Effector memory CD4-positive, alpha-beta T cell (primary cell): ENCODE results near the gene GJD3.

Experiments
- DNase-seq, 3 donors: peaks; one replicate each; pipeline ENCODE4 v3.0.0-alpha.2; 2020
- H3K27ac ChIP-seq: 2 replicates; pipeline ENCODE4 v1.7.0; 2013; ENCODE audit warnings: mild to moderate bottlenecking, low read length, moderate library complexity; ENCODE audit not compliant: insufficient read depth, poor library complexity, severe bottlenecking
- H3K27me3 ChIP-seq: replicated peaks from 2 replicates; pipeline ENCODE4 v1.7.0; 2013; ENCODE audit warnings: mild to moderate bottlenecking, low read length; ENCODE audit not compliant: insufficient read depth, control insufficient read depth, poor library complexity, severe bottlenecking
- H3K36me3 ChIP-seq: 2 replicates; pipeline ENCODE4 v1.7.0; 2013; ENCODE audit warnings: mild to moderate bottlenecking, low read length, moderate library complexity; ENCODE audit not compliant: control insufficient read depth, insufficient read depth
- H3K4me1 ChIP-seq: 2 replicates; pipeline ENCODE4 v1.7.0; 2013; ENCODE audit warnings: low read length, mild to moderate bottlenecking; ENCODE audit not compliant: control insufficient read depth, insufficient read depth, poor library complexity, severe bottlenecking
- H3K4me3 ChIP-seq: 2 replicates; pipeline ENCODE4 v1.7.0; 2013; ENCODE audit warnings: low read length, low read depth, mild to moderate bottlenecking; ENCODE audit not compliant: insufficient read depth, poor library complexity, severe bottlenecking
- H3K9me3 ChIP-seq: 2 replicates; pipeline ENCODE4 v1.7.0; 2013; ENCODE audit warnings: mild to moderate bottlenecking, low read length, moderate library complexity; ENCODE audit not compliant: control insufficient read depth

GJD3 gene

DNA sequence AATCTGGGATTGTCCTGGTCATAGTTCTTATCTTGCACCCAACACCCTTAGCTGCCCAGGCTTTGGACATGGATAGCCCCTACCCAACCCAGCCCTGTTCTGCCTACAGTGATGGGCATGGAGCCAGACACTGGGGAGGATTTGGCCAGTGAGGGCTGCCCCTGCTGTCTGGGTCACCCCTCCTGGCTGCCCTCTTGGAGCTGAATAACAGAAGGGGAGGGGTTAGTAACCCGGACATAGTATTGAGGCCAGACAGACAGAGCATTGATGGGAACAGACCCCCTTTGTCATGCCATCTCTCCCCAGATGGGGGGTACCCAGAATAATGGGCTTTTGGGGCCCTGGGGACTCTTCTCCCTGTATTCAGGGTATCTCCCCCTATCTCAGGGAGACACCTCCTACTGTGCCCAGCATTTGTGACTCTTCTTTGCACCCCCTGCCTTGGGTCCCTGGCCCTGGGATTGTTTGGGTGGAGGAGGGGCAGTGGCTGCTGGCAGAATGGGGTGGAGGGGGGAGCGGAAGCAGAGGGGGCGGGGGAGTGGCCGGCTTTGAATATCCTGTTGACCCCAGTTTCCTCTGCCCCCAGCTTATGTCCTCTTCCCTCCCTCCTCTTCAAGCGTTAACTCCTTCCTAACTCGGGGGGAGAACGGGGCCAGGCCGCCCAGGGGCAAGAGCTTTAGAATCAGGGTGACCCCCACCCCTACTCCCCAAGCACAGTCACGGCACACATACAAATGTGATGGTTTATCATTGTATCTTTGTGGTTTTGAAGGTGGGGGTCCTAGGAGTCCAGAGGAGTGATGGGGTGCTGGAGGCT lies 17.0 kb downstream of the GJD3 start:
- H3K4me3 ChIP-seq = no peak overlapping the region
- no peak for DNase-seq
- H3K27ac ChIP-seq = peak overlapping the region; percentile 71

GRCh38 chr17:40346765-40347158 lies 17.8 kb downstream of the GJD3 start:
- H3K4me3 ChIP-seq = no peak overlapping the region

More for the DNA sequence above, 17.0 kb downstream of the GJD3 start:
- Histone ChIP-seq H3K9me3 (no peaks in the 10 kb centered on the region), H3K36me3 (peaks cover 44% of the 10 kb centered on the region), H3K27me3 (no peaks in the 10 kb centered on the region), H3K4me1 (peaks cover 58% of the 10 kb centered on the region)

DNA sequence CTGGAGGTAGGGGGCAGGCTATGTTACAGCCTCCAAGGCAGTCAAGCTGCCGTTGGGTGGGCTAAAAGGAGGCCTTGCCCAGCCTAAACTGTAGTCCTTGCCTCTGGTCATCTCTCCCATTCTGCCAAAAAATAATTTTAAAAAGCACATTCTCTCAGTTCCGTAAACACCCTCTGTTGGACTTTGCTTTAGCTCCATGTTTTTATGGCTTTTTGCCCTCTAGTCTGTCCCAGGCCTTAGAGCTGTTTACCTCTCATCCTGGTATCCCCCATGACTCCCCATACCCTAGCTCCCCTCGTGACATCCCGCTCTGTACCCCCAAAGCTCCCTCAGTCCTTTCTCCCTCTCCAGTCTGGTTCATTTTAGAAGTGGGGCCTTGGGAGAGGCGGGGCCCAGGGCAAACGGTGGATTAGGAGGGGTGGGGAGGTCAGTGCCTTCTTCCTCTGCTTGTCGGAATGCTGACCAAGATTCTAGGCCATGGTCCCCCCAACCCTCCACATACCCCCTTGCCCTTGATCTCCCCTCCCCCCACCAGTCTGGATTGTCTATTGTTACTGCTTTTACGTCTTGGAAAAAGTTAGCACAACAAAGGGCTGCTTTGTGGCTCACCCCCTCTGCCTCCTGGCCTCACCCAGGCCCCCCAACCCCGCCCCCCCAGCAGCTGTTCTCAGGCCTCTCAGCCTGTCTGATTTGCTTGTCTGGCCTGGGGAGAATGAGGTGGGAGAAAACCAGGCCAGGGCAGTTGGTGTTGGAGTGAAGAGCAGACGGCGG lies 18.4 kb downstream of the GJD3 start:
- no peaks in the 10 kb centered on the region for H3K9me3 ChIP-seq
- H3K4me1 ChIP-seq = peaks cover 71% of the 10 kb centered on the region
- peak overlapping the region; percentile 47 for H3K4me3 ChIP-seq
- H3K27me3 ChIP-seq = no peaks in the 10 kb centered on the region
- DNase-seq = no peak
- peak overlapping the region; percentile 71 for H3K27ac ChIP-seq
- peaks cover 30% of the 10 kb centered on the region for H3K36me3 ChIP-seq

More at GRCh38 chr17:40346765-40347158, 17.8 kb downstream of the GJD3 start:
- DNase-seq = peak in 2 of 3 donors; percentile 49 to 59
- Histone ChIP-seq H3K4me1 (peaks cover 65% of the 10 kb centered on the region), H3K9me3 (no peaks in the 10 kb centered on the region), H3K36me3 (peaks cover 36% of the 10 kb centered on the region), H3K27ac (peak overlapping the region; percentile 71), H3K27me3 (no peaks in the 10 kb centered on the region)

GRCh38 chr17:40345161-40345993 lies 19.2 kb downstream of the GJD3 start:
- peaks cover 28% of the 10 kb centered on the region for H3K36me3 ChIP-seq
- H3K4me3 ChIP-seq = peak overlapping the region; percentile 47
- no peaks in the 10 kb centered on the region for H3K9me3 ChIP-seq
- DNase-seq = peak in 1 of 3 donors; percentile 22
- peak overlapping the region; percentile 71 for H3K27ac ChIP-seq
- no peaks in the 10 kb centered on the region for H3K27me3 ChIP-seq
- H3K4me1 ChIP-seq = peaks cover 79% of the 10 kb centered on the region

- H3K36me3 ChIP-seq = peaks cover 24% of the 10 kb centered on the region
- H3K4me1 ChIP-seq = peaks cover 79% of the 10 kb centered on the region
- H3K27me3 ChIP-seq = no peaks in the 10 kb centered on the region
- no peaks in the 10 kb centered on the region for H3K9me3 ChIP-seq
- H3K4me3 ChIP-seq = peak overlapping the region; percentile 47
- H3K27ac ChIP-seq = peak overlapping the region; percentile 71
- DNase-seq = no peak
Measured at GRCh38 chr17:40344421-40345160, 19.9 kb downstream of the GJD3 start.

- Histone ChIP-seq H3K4me1 (peaks cover 79% of the 10 kb centered on the region), H3K27ac (peak overlapping the region; percentile 86), H3K9me3 (no peaks in the 10 kb centered on the region), H3K4me3 (no peak overlapping the region), H3K27me3 (no peaks in the 10 kb centered on the region), H3K36me3 (peaks cover 19% of the 10 kb centered on the region)
- DNase-seq = no peak
Measured at GRCh38 chr17:40343219-40344119, 21.1 kb downstream of the GJD3 start.

DNA sequence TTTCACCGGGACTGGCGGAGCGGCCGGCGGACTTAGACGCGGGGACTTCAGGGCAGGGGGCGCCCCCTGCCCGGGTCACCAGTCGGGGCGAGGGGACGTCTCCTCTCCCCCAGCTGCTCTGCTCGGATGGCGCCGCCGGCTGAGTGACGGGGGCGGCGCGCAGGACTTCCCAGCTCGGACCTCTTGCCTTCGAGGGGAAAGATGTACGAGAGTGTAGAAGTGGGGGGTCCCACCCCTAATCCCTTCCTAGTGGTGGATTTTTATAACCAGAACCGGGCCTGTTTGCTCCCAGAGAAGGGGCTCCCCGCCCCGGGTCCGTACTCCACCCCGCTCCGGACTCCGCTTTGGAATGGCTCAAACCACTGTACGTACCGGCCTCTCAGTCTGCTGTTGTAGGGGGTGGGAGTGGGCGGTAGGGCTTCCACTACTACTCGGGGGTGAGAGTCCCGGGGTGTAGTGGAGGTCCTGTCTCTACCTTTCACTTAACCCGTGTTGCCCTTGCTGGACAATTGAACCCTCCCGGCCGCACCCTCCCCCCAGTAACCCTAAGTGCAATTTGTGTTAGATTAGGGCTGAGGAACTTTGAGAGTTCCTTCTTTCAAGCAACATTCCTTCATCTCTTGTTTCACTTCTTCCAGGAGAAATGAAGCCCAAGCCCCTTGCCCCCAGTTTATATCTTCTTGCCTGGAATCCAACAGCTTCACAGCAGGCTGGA lies 21.9 kb downstream of the GJD3 start:
- Histone ChIP-seq H3K36me3 (peaks cover 16% of the 10 kb centered on the region), H3K4me1 (peaks cover 79% of the 10 kb centered on the region), H3K27ac (peak overlapping the region; percentile 86), H3K9me3 (no peaks in the 10 kb centered on the region), H3K27me3 (no peaks in the 10 kb centered on the region), H3K4me3 (peak overlapping the region; percentile 65)
- no peak for DNase-seq

GRCh38 chr17:40341808-40342503 lies 22.6 kb downstream of the GJD3 start:
- peaks cover 79% of the 10 kb centered on the region for H3K4me1 ChIP-seq
- no peaks in the 10 kb centered on the region for H3K27me3 ChIP-seq
- H3K27ac ChIP-seq = peak overlapping the region; percentile 86
- peak overlapping the region; percentile 65 for H3K4me3 ChIP-seq
- no peak for DNase-seq
- H3K36me3 ChIP-seq = peaks cover 17% of the 10 kb centered on the region
- no peaks in the 10 kb centered on the region for H3K9me3 ChIP-seq
